CD4-positive, alpha-beta T cell treated with Interleukin-15 for 1 hour (primary cell): Measurements from ENCODE around the gene ZSCAN4.
A peak's percentile ranks its signal among the peaks of the same experiment; 100 is the strongest.

Experiments
- DNase-seq: peaks from one replicate; pipeline ENCODE4 v3.0.0-alpha.2; 2020

ZSCAN4 gene

GRCh38 chr19:57668635-57669034 is at the start of gene ZSCAN4:
ZSCAN4 (plus strand) TSS chr19:57668935; CDS start chr19:57676146, 7,211 bp downstream.
- DNase-seq, result no peak

GRCh38 chr19:57620673-57621348 is 47.9 kb upstream of the ZSCAN4 start:
- DNase-seq, result no peak

GRCh38 chr19:57623091-57623490 is 45.6 kb upstream of the ZSCAN4 start:
- DNase-seq, result no peak

- peak; percentile 90 for DNase-seq
Observed at GRCh38 chr19:57632987-57633831, 35.5 kb upstream of the ZSCAN4 start, which contains the start of gene ZNF211. ZNF211 (plus strand) TSS chr19:57633168; CDS start chr19:57633347, 179 bp downstream.

GRCh38 chr19:57633832-57634131 is 35.0 kb upstream of the ZSCAN4 start:
- DNase-seq, result no peak

- no peak for DNase-seq
Observed at GRCh38 chr19:57637379-57637778, 31.4 kb upstream of the ZSCAN4 start.

GRCh38 chr19:57641715-57642234 is 27.0 kb upstream of the ZSCAN4 start:
- no peak for DNase-seq

- no peak for DNase-seq
Observed at GRCh38 chr19:57642396-57643046, 26.2 kb upstream of the ZSCAN4 start.

- DNase-seq, result no peak
Observed at GRCh38 chr19:57643734-57644133, 25.0 kb upstream of the ZSCAN4 start.

GRCh38 chr19:57648331-57649003 is 20.3 kb upstream of the ZSCAN4 start:
- DNase-seq, result no peak

GRCh38 chr19:57651654-57651996 is 17.1 kb upstream of the ZSCAN4 start:
- DNase-seq, result no peak

- no peak for DNase-seq
Observed at GRCh38 chr19:57653689-57654088, 15.0 kb upstream of the ZSCAN4 start.

GRCh38 chr19:57655443-57655842 is 13.3 kb upstream of the ZSCAN4 start:
- no peak for DNase-seq

- no peak for DNase-seq
Observed at GRCh38 chr19:57656346-57656745, 12.4 kb upstream of the ZSCAN4 start.

- DNase-seq, result no peak
Observed at GRCh38 chr19:57664269-57665127, 4.2 kb upstream of the ZSCAN4 start.

- DNase-seq, result no peak
Observed at GRCh38 chr19:57665261-57665806, 3.4 kb upstream of the ZSCAN4 start.

- DNase-seq, result no peak
Observed at GRCh38 chr19:57667228-57667627, 1.5 kb upstream of the ZSCAN4 start.

GRCh38 chr19:57671124-57671895 is 2.6 kb downstream of the ZSCAN4 start:
- DNase-seq, result no peak

- no peak for DNase-seq
Observed at GRCh38 chr19:57672466-57672865, 3.7 kb downstream of the ZSCAN4 start.

- DNase-seq, result no peak
Observed at GRCh38 chr19:57675881-57676280, 7.1 kb downstream of the ZSCAN4 start.

- no peak for DNase-seq
Observed at GRCh38 chr19:57682226-57682766, 13.6 kb downstream of the ZSCAN4 start.
